RKO (cell line): ENCODE measurements around the gene SYNJ1.
"Not testable (repeated sequence)": the region's sequence is repeated elsewhere in the genome, so short reads cannot be mapped to it uniquely, and the experiment has no call there.

Experiments used
- DNase-seq: peaks from one replicate; pipeline ENCODE4 v3.0.0-alpha.2; 2016; ENCODE audit warnings: low spot score

Gene SYNJ1

GRCh38 chr21:32727687-32728455 is at the start of gene SYNJ1:
TSS of gene SYNJ1 (minus strand) at chr21:32728013. CDS start at chr21:32726895, 1,118 bp downstream.
- peak; percentile 93 for DNase-seq

- DNase-seq: no peak
These were observed 49.5 kb upstream of the SYNJ1 start for GRCh38 chr21:32777269-32777668.

DNA sequence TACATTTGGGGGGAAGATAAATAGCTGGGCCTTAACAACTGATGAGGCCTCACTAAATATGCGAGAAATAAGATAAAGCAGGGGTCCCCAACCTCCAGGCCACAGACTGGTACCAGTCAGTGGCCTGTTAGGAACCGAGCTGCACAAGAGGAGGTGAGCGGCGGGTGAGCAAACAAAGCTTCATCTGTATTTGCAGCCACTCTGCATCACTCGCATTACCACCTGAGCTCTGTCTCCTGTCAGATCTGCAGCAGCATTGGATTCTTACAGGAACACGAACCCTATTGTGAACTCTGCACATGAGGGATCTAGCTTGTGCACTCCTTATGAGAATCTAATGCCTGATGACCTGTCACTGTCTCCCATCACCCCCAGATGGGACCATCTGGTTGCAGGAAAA is 48.9 kb upstream of the SYNJ1 start:
- DNase-seq: no peak

DNA sequence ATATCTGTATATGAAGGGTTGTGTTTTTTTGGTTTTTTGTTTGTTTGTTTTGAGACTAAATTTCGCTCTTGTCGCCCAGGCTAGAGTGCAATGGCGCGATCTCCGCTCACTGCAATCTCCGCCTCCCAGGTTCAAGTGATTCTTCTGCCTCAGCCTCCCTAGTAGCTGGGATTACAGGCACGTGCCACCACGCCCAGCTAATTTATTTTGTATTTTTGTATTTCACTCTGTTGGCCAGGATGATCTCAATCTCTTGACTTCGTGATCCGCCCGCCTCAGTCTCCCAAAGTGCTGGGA is 45.2 kb upstream of the SYNJ1 start:
- DNase-seq: not testable (repeated sequence)

DNA sequence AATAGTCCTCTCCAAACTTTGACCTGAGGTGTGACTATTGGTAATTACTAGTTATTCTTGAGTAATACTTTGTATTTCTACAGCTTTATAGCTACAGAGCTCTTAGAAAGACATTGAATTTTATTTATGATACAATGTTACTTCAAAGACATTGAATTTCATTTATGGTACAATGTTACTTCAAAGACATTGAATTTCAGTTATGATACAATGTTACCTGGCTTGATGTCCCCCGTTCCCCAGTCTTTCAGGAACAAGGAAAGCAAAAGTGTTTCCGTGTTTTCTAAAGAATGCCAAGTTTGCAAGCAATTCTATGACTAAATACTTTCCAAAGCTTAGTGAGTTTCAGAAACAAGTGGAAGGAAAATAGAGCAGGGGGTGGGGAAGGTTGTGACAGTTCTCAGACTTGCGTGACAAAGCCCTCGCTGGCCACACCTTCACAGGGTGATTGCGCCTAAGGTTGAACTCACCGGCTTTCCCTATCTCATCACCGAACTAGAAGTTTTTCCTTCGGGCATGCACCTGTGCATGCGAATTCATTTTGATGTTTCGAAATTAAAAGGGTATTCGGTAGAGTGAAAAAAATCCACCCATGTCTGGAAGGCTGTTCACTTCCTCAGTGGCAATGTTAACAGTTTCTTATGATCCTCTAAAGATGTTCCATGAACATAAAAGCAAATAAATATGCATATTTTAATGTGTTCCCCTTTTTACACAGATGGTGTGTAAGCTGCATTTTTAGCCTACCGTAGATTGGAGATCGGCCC is 44.7 kb upstream of the SYNJ1 start:
- DNase-seq: peak; percentile 47

- peak; percentile 56 for DNase-seq
These were observed 43.2 kb upstream of the SYNJ1 start for GRCh38 chr21:32770871-32771523.

GRCh38 chr21:32768530-32768929 is 40.7 kb upstream of the SYNJ1 start:
- no peak for DNase-seq

DNA sequence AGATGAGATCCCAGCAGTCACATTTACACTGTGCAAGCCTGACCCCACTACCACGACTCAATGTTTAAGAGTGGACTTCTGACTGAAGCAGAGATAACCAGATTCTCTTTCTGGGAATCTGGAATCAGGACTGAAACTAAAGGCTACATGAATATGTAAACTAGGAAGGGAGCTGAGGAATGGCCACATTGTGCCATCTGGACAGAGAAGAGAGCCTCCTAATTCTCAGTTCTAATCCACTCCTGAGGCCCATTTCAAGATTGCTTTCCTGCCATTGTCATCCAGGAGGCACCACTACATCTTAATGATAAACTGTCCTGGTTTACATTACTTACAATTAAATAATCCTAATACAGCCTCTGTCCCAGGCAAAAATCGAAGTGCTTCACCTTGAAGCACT is 37.2 kb upstream of the SYNJ1 start:
- no peak for DNase-seq

GRCh38 chr21:32764186-32764585 is 36.4 kb upstream of the SYNJ1 start:
- no peak for DNase-seq

- DNase-seq: no peak
These were observed 30.0 kb upstream of the SYNJ1 start for GRCh38 chr21:32757804-32758203.

- no peak for DNase-seq
These were observed 28.3 kb upstream of the SYNJ1 start for GRCh38 chr21:32756096-32756495.

DNA sequence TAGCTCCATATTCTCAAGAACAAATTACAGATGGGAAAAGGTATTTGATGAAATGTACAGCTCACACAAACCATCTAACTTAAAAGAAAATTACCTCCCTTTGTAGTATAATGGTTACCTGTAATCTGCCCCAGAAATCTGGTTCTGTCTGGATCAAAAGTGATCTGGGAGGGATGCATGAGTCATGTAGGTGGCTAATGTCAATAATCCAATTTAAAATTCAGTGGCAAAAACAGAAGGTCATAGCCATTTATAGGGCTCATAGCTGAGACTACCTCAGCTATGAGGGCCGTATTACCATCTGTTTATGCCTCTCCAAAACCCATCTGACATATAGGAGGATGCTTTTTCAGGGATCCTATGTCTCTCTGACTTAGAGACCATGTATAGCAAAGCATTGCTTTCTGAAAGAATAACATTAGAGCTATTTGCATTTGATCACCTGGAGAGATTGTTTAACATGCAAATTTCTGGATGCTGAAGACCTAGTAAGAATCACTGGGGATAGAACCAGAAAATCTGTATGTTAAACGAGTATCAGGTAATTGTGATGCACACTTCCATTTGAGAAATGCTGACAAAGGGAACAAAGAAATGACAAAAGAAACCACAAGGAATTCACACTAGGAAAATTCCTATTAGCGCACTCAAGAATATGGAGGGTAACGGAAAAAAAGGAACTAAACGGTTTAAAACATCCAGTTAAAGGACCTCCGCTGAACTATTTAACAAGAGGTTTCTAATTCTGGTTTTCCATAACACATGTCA is 26.2 kb upstream of the SYNJ1 start:
- DNase-seq: no peak

DNA sequence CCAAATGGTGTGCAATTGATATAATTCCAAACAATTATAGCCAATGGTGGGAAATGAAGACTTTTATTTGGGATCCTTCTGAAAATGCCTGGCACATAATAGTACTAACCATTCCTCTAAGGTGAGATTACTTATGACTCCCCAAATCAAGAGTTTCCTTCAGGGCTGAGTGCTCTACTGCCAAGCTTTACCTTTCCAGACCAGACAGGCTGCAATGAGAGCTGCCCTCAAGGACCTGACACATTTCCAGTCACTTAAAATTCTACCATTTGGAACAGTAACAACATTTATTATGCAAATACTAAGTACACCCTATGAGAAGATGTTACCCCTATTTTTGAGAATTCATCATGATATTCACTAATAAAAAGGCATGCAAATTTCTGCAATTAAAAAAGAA is 22.6 kb upstream of the SYNJ1 start:
- DNase-seq: no peak

GRCh38 chr21:32749662-32750061 is 21.8 kb upstream of the SYNJ1 start:
- DNase-seq: no peak

DNA sequence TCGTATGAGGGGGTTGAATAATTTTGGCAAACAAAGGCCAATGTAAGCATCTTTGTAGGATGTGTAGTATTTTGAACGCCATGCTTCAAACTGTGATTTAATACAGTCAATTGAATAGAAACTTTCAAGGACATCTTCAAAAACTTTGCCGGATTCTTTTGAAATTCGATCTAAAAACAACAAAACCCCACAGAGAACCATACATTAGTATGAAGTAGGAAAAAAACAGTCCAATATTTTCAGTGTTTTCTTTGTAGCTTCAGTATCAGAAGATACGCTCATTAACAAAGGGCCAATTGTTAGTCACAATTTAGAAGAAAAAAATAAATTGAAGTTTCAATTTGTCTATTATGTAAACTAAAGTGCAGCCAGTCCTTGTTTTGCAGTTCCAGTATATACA is 20.7 kb upstream of the SYNJ1 start:
- no peak for DNase-seq

DNA sequence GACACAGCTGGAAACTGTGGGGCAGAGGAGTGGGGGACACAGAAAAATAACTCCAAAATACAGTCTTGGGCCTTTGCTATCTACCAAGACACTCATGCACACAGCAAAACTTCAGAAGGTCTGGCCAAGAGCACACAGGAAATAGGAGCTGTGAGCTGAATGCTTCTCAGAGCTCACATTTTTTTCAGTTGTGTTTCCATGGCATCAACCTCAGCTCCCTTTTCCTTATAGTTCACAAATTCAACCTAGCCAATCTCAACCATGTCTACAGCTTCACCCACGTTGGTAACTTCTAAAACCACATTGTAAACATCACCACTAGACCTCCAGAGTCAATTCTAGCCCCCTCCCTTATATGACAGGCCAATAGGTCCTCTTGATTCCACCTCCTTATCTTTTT is 19.6 kb upstream of the SYNJ1 start:
- no peak for DNase-seq

- DNase-seq: not testable (repeated sequence)
These were observed 18.9 kb upstream of the SYNJ1 start for GRCh38 chr21:32746711-32747110.

- no peak for DNase-seq
These were observed 14.6 kb upstream of the SYNJ1 start for GRCh38 chr21:32742396-32742795.

DNA sequence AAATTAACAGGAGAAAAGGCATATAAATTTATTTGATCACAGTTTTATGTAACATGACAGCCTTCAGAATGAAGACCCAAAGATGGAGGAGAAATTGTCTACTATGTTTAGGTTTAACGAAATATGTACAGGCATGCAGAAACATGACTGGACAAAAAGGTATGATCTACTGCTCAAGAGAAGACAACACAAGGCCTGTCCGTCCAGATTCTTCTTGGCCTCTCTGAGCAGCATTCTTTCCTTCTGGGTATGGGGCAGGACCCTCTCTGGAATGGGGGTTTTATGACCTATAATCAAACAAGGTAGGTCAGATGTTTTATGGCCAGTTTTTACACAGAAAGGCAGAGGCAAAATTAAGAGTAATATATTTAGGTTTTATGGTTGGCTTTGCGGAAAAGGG is 13.5 kb upstream of the SYNJ1 start:
- DNase-seq: no peak

GRCh38 chr21:32739946-32740345 is 12.1 kb upstream of the SYNJ1 start:
- DNase-seq: no peak

DNA sequence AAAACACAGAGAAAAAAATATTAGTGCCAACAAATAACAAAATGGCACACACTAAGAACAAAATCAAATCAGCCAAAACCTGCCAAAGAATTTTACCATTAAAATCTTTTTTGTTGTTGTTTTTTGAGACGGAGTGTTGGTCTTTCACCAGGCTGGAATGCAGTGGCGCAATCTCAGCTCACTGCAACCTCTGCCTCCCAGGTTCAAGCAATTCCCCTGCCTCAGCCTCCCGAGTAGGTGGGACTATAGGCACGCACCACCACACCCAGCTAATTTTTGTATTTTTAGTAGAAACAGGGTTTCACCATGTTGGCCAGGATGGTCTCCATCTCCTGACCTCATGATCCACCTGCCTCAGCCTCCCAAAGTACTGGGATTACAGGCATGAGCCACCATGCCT is 8.3 kb upstream of the SYNJ1 start:
- DNase-seq: not testable (repeated sequence)

GRCh38 chr21:32735524-32735923 is 7.7 kb upstream of the SYNJ1 start:
- DNase-seq: no peak
